Fibroblast of lung (primary cell): ENCODE results near the gene REPIN1.

Source experiments
- EZH2 ChIP-seq: IDR thresholded peaks from 2 replicates; pipeline ENCODE4 v1.5.1; 2012; ENCODE audit warnings: low read length, control low read depth, mild to moderate bottlenecking; ENCODE audit errors: missing control alignments
- TF ChIP-seq, protein P1 (sequence below), 2 donors: IDR thresholded peaks in 1 of 2; conservative IDR thresholded peaks in 1 of 2; 1 replicate in 1 of 2; 2 replicates in 1 of 2; pipeline ENCODE4 v1.5.1; 2011 to 2012; ENCODE audit warnings: low read length in 2 of 2, control low read depth in 1 of 2, inconsistent platforms in 1 of 2, low read depth in 1 of 2, mild to moderate bottlenecking in 1 of 2

DNA sequence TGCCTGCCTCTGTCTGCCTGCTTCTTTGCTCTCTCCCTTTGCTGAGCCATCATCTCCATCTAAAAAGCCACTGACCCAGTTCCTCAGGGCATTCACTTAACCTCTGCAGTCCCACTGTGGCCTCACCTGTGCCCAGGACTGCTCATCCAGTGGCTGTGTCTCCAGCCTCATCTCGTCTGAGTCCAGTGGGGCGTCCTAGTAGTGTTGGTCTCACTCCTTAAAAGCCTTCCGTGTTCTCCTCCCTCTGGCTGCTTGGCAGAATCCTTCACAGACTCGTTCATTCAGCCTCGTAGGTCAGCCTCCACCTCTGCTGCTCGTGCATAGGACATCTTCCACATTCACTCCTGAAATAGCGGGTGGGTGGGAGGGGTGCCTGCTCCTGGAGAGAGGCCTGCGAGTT is 34.5 kb upstream of the REPIN1 start:
- TF ChIP-seq, protein P1, sequence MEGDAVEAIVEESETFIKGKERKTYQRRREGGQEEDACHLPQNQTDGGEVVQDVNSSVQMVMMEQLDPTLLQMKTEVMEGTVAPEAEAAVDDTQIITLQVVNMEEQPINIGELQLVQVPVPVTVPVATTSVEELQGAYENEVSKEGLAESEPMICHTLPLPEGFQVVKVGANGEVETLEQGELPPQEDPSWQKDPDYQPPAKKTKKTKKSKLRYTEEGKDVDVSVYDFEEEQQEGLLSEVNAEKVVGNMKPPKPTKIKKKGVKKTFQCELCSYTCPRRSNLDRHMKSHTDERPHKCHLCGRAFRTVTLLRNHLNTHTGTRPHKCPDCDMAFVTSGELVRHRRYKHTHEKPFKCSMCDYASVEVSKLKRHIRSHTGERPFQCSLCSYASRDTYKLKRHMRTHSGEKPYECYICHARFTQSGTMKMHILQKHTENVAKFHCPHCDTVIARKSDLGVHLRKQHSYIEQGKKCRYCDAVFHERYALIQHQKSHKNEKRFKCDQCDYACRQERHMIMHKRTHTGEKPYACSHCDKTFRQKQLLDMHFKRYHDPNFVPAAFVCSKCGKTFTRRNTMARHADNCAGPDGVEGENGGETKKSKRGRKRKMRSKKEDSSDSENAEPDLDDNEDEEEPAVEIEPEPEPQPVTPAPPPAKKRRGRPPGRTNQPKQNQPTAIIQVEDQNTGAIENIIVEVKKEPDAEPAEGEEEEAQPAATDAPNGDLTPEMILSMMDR (conservative IDR thresholded peaks at IDR 0.05 in 1 of 2, IDR thresholded peaks at IDR 0.05 in 1 of 2; ENCODE audit: low read depth in 1 of 2, low read length in 2 of 2), result no peak
- no peak for TF ChIP-seq EZH2
